Hematopoietic multipotent progenitor cell (in vitro differentiated cells): Measurements from ENCODE around the gene YWHAG. TPM values are rescaled to one million over a fixed set of nuclear protein-coding genes. Genes with fewer than 3 reads are reported as not detected.

ENCODE experiments used
- DNase-seq, 3 donors: peaks; one replicate each; pipeline ENCODE4 v3.0.0-alpha.2; 2011 to 2015; ENCODE audit warnings: low read depth in 2 of 3, low spot score in 2 of 3
- total RNA-seq: library from RNA; depleted of rRNA; stranded (reverse); fragments of >200 nt; gene quantifications from one replicate; pipeline ENCODE4 v1.2.3, GENCODE V29; 2012

The YWHAG gene
- total RNA-seq, 1 donor, result 45.2 TPM

- DNase-seq, result no peak
Observed at GRCh38 chr7:76278540-76278939, 80.3 kb downstream of the YWHAG start.

Other genes with a start within 250 kb of the YWHAG start
- under 0.01 TPM for gene SRRM3, start 157.1 kb downstream of the YWHAG start, total RNA-seq
- gene HSPB1, start 56.3 kb downstream of the YWHAG start, total RNA-seq, result 50.1 TPM
- gene SSC4D, start 50.7 kb upstream of the YWHAG start, total RNA-seq, result 0.81 TPM
- 17.5 TPM for gene ZP3, start 66.0 kb upstream of the YWHAG start, total RNA-seq
- gene DTX2, start 102.7 kb upstream of the YWHAG start, total RNA-seq, result 14.5 TPM
- gene UPK3B, start 151.6 kb upstream of the YWHAG start, total RNA-seq, result 1.1 TPM
- gene SPDYE16, start 184.3 kb upstream of the YWHAG start, total RNA-seq, result under 0.01 TPM